GM21786 (cell line): ENCODE results near the gene BAG3.
A peak's percentile ranks its signal among the peaks of the same experiment; 100 is the strongest.
"Not testable (repeated sequence)": the region's sequence is repeated elsewhere in the genome, so short reads cannot be mapped to it uniquely, and the experiment has no call there.

Experiments used
- ATAC-seq: cut with Tn5 transposase; IDR thresholded peaks from one replicate; pipeline ENCODE4 v1.9.1; 2021; ENCODE audit not compliant: unreplicated experiment

The BAG3 gene

GRCh38 chr10:119650692-119651513 lies at the start of gene BAG3:
Gene BAG3 (plus strand): TSS chr10:119651380. CDS start chr10:119651676, 296 bp downstream.
- peak; percentile 72 for ATAC-seq

GRCh38 chr10:119602241-119603095 lies 48.7 kb upstream of the BAG3 start:
- no peak for ATAC-seq

GRCh38 chr10:119604468-119604867 lies 46.7 kb upstream of the BAG3 start:
- no peak for ATAC-seq

GRCh38 chr10:119608316-119609155 lies 42.6 kb upstream of the BAG3 start:
- no peak for ATAC-seq

GRCh38 chr10:119609516-119609915 lies 41.7 kb upstream of the BAG3 start:
- ATAC-seq = no peak

GRCh38 chr10:119611433-119611832 lies 39.7 kb upstream of the BAG3 start:
- no peak for ATAC-seq

GRCh38 chr10:119613741-119614140 lies 37.4 kb upstream of the BAG3 start:
- ATAC-seq = no peak

GRCh38 chr10:119614686-119615085 lies 36.5 kb upstream of the BAG3 start:
- ATAC-seq = no peak

- ATAC-seq = no peak
Observed at GRCh38 chr10:119616882-119617570, 34.2 kb upstream of the BAG3 start.

- no peak for ATAC-seq
Observed at GRCh38 chr10:119619215-119619614, 32.0 kb upstream of the BAG3 start.

- ATAC-seq = not testable (repeated sequence)
Observed at GRCh38 chr10:119619811-119620210, 31.4 kb upstream of the BAG3 start.

- ATAC-seq = no peak
Observed at GRCh38 chr10:119620241-119621077, 30.7 kb upstream of the BAG3 start.

- no peak for ATAC-seq
Observed at GRCh38 chr10:119621078-119621384, 30.1 kb upstream of the BAG3 start.

GRCh38 chr10:119625570-119626280 lies 25.5 kb upstream of the BAG3 start:
- no peak for ATAC-seq

- ATAC-seq = no peak
Observed at GRCh38 chr10:119630300-119630699, 20.9 kb upstream of the BAG3 start.

- no peak for ATAC-seq
Observed at GRCh38 chr10:119633538-119634218, 17.5 kb upstream of the BAG3 start.

GRCh38 chr10:119634219-119634544 lies 17.0 kb upstream of the BAG3 start:
- ATAC-seq = no peak

GRCh38 chr10:119637631-119638030 lies 13.5 kb upstream of the BAG3 start:
- ATAC-seq = no peak

GRCh38 chr10:119638982-119639381 lies 12.2 kb upstream of the BAG3 start:
- ATAC-seq = no peak
